Measurements from ENCODE around the gene POLR1E.
"Not testable (repeated sequence)": the region's sequence is repeated elsewhere in the genome, so short reads cannot be mapped to it uniquely, and the experiment has no call there.

Gene POLR1E

GRCh38 chr9:37514415-37514814 is 28.7 kb downstream of the POLR1E start:
- H3K9ac ChIP-seq (ENCODE audit: low read length in 2 of 2); H3K27ac ChIP-seq (ENCODE audit: low read length); H3K27me3 ChIP-seq (ENCODE audit: control insufficient read depth in 1 of 2, insufficient read depth in 2 of 2, low read length in 2 of 2); H3K4me1 ChIP-seq (ENCODE audit: control insufficient read depth, insufficient read depth, low read length); H3K4me3 ChIP-seq (ENCODE audit: low read length in 2 of 2); H3K9me3 ChIP-seq (ENCODE audit: control insufficient read depth in 2 of 2, low read length in 2 of 2): not testable (repeated sequence)
- H3K36me3 ChIP-seq (ENCODE audit: control insufficient read depth in 2 of 2, insufficient read depth in 2 of 2, low read length in 2 of 2): peaks cover 7 to 18% of the 10 kb centered on the region in 2 donors

GRCh38 chr9:37514999-37515398 is 29.3 kb downstream of the POLR1E start:
- H3K27ac ChIP-seq (ENCODE audit: low read length): no peak overlapping the region
- H3K36me3 ChIP-seq (ENCODE audit: control insufficient read depth in 2 of 2, insufficient read depth in 2 of 2, low read length in 2 of 2): peaks cover 7 to 18% of the 10 kb centered on the region in 2 donors
- H3K4me3 ChIP-seq (ENCODE audit: low read length in 2 of 2): no peak overlapping the region

GRCh38 chr9:37515620-37516258 is 30.0 kb downstream of the POLR1E start:
- Histone ChIP-seq H3K36me3 (ENCODE audit: control insufficient read depth in 2 of 2, insufficient read depth in 2 of 2, low read length in 2 of 2) (peaks cover 8 to 18% of the 10 kb centered on the region in 2 donors), H3K4me1 (ENCODE audit: control insufficient read depth, insufficient read depth, low read length) (no peaks in the 10 kb centered on the region), H3K9ac (ENCODE audit: low read length in 2 of 2) (no peak overlapping the region), H3K9me3 (ENCODE audit: control insufficient read depth in 2 of 2, low read length in 2 of 2) (no peaks in the 10 kb centered on the region), H3K4me3 (ENCODE audit: low read length in 2 of 2) (no peak overlapping the region), H3K27ac (ENCODE audit: low read length) (no peak overlapping the region), H3K27me3 (ENCODE audit: control insufficient read depth in 1 of 2, insufficient read depth in 2 of 2, low read length in 2 of 2) (no peaks in the 10 kb centered on the region)

More at GRCh38 chr9:37514999-37515398, 29.3 kb downstream of the POLR1E start:
- H3K9me3 ChIP-seq (ENCODE audit: control insufficient read depth in 2 of 2, low read length in 2 of 2): no peaks in the 10 kb centered on the region
- no peak overlapping the region for H3K9ac ChIP-seq (ENCODE audit: low read length in 2 of 2)
- H3K27me3 ChIP-seq (ENCODE audit: control insufficient read depth in 1 of 2, insufficient read depth in 2 of 2, low read length in 2 of 2): no peaks in the 10 kb centered on the region
- no peaks in the 10 kb centered on the region for H3K4me1 ChIP-seq (ENCODE audit: control insufficient read depth, insufficient read depth, low read length)

- Histone ChIP-seq H3K4me3 (ENCODE audit: low read length in 2 of 2) (no peak overlapping the region), H3K36me3 (ENCODE audit: control insufficient read depth in 2 of 2, insufficient read depth in 2 of 2, low read length in 2 of 2) (peaks cover 25 to 28% of the 10 kb centered on the region in 2 donors), H3K27ac (ENCODE audit: low read length) (no peak overlapping the region), H3K4me1 (ENCODE audit: control insufficient read depth, insufficient read depth, low read length) (no peaks in the 10 kb centered on the region), H3K9me3 (ENCODE audit: control insufficient read depth in 2 of 2, low read length in 2 of 2) (no peaks in the 10 kb centered on the region), H3K9ac (ENCODE audit: low read length in 2 of 2) (no peak overlapping the region), H3K27me3 (ENCODE audit: control insufficient read depth in 1 of 2, insufficient read depth in 2 of 2, low read length in 2 of 2) (no peaks in the 10 kb centered on the region)
Observed at GRCh38 chr9:37517923-37518322, 32.2 kb downstream of the POLR1E start.

GRCh38 chr9:37520641-37521040 is 34.9 kb downstream of the POLR1E start:
- H3K9ac ChIP-seq (ENCODE audit: low read length in 2 of 2): no peak overlapping the region
- peaks cover 38 to 39% of the 10 kb centered on the region in 2 donors for H3K36me3 ChIP-seq (ENCODE audit: control insufficient read depth in 2 of 2, insufficient read depth in 2 of 2, low read length in 2 of 2)
- H3K4me1 ChIP-seq (ENCODE audit: control insufficient read depth, insufficient read depth, low read length): no peaks in the 10 kb centered on the region

GRCh38 chr9:37521111-37521510 is 35.4 kb downstream of the POLR1E start:
- H3K9me3 ChIP-seq (ENCODE audit: control insufficient read depth in 2 of 2, low read length in 2 of 2): no peaks in the 10 kb centered on the region
- H3K9ac ChIP-seq (ENCODE audit: low read length in 2 of 2): no peak overlapping the region
- H3K27ac ChIP-seq (ENCODE audit: low read length): no peak overlapping the region
- no peaks in the 10 kb centered on the region for H3K4me1 ChIP-seq (ENCODE audit: control insufficient read depth, insufficient read depth, low read length)
- peaks cover 38 to 40% of the 10 kb centered on the region in 2 donors for H3K36me3 ChIP-seq (ENCODE audit: control insufficient read depth in 2 of 2, insufficient read depth in 2 of 2, low read length in 2 of 2)
- H3K4me3 ChIP-seq (ENCODE audit: low read length in 2 of 2): no peak overlapping the region
- no peaks in the 10 kb centered on the region for H3K27me3 ChIP-seq (ENCODE audit: control insufficient read depth in 1 of 2, insufficient read depth in 2 of 2, low read length in 2 of 2)

More at GRCh38 chr9:37520641-37521040, 34.9 kb downstream of the POLR1E start:
- Histone ChIP-seq H3K9me3 (ENCODE audit: control insufficient read depth in 2 of 2, low read length in 2 of 2) (no peaks in the 10 kb centered on the region), H3K4me3 (ENCODE audit: low read length in 2 of 2) (no peak overlapping the region), H3K27ac (ENCODE audit: low read length) (no peak overlapping the region), H3K27me3 (ENCODE audit: control insufficient read depth in 1 of 2, insufficient read depth in 2 of 2, low read length in 2 of 2) (no peaks in the 10 kb centered on the region)

GRCh38 chr9:37522971-37523370 is 37.2 kb downstream of the POLR1E start:
- Histone ChIP-seq H3K4me3 (ENCODE audit: low read length in 2 of 2) (no peak overlapping the region), H3K9ac (ENCODE audit: low read length in 2 of 2) (no peak overlapping the region), H3K27me3 (ENCODE audit: control insufficient read depth in 1 of 2, insufficient read depth in 2 of 2, low read length in 2 of 2) (no peaks in the 10 kb centered on the region), H3K4me1 (ENCODE audit: control insufficient read depth, insufficient read depth, low read length) (no peaks in the 10 kb centered on the region), H3K36me3 (ENCODE audit: control insufficient read depth in 2 of 2, insufficient read depth in 2 of 2, low read length in 2 of 2) (peaks cover 46 to 50% of the 10 kb centered on the region in 2 donors), H3K27ac (ENCODE audit: low read length) (no peak overlapping the region), H3K9me3 (ENCODE audit: control insufficient read depth in 2 of 2, low read length in 2 of 2) (no peaks in the 10 kb centered on the region)

GRCh38 chr9:37523916-37524315 is 38.2 kb downstream of the POLR1E start:
- no peaks in the 10 kb centered on the region for H3K4me1 ChIP-seq (ENCODE audit: control insufficient read depth, insufficient read depth, low read length)

GRCh38 chr9:37528652-37529471 is 43.1 kb downstream of the POLR1E start:
- H3K27ac ChIP-seq (ENCODE audit: low read length): no peak overlapping the region
- H3K9ac ChIP-seq (ENCODE audit: low read length in 2 of 2): no peak overlapping the region

More at GRCh38 chr9:37523916-37524315, 38.2 kb downstream of the POLR1E start:
- H3K4me3 ChIP-seq (ENCODE audit: low read length in 2 of 2): no peak overlapping the region
- no peak overlapping the region for H3K27ac ChIP-seq (ENCODE audit: low read length)
- peaks cover 44 to 54% of the 10 kb centered on the region in 2 donors for H3K36me3 ChIP-seq (ENCODE audit: control insufficient read depth in 2 of 2, insufficient read depth in 2 of 2, low read length in 2 of 2)
- H3K27me3 ChIP-seq (ENCODE audit: control insufficient read depth in 1 of 2, insufficient read depth in 2 of 2, low read length in 2 of 2): no peaks in the 10 kb centered on the region
- H3K9me3 ChIP-seq (ENCODE audit: control insufficient read depth in 2 of 2, low read length in 2 of 2): no peaks in the 10 kb centered on the region
- no peak overlapping the region for H3K9ac ChIP-seq (ENCODE audit: low read length in 2 of 2)

GRCh38 chr9:37531699-37532098 is 46.0 kb downstream of the POLR1E start:
- Histone ChIP-seq H3K4me3 (ENCODE audit: low read length in 2 of 2) (no peak overlapping the region), H3K9me3 (ENCODE audit: control insufficient read depth in 2 of 2, low read length in 2 of 2) (no peaks in the 10 kb centered on the region), H3K9ac (ENCODE audit: low read length in 2 of 2) (no peak overlapping the region), H3K27ac (ENCODE audit: low read length) (no peak overlapping the region), H3K4me1 (ENCODE audit: control insufficient read depth, insufficient read depth, low read length) (no peaks in the 10 kb centered on the region), H3K36me3 (ENCODE audit: control insufficient read depth in 2 of 2, insufficient read depth in 2 of 2, low read length in 2 of 2) (peaks cover 24 to 53% of the 10 kb centered on the region in 2 donors), H3K27me3 (ENCODE audit: control insufficient read depth in 1 of 2, insufficient read depth in 2 of 2, low read length in 2 of 2) (no peaks in the 10 kb centered on the region)

More at GRCh38 chr9:37528652-37529471, 43.1 kb downstream of the POLR1E start:
- Histone ChIP-seq H3K4me3 (ENCODE audit: low read length in 2 of 2) (no peak overlapping the region), H3K36me3 (ENCODE audit: control insufficient read depth in 2 of 2, insufficient read depth in 2 of 2, low read length in 2 of 2) (peaks cover 31 to 57% of the 10 kb centered on the region in 2 donors), H3K9me3 (ENCODE audit: control insufficient read depth in 2 of 2, low read length in 2 of 2) (no peaks in the 10 kb centered on the region), H3K4me1 (ENCODE audit: control insufficient read depth, insufficient read depth, low read length) (no peaks in the 10 kb centered on the region), H3K27me3 (ENCODE audit: control insufficient read depth in 1 of 2, insufficient read depth in 2 of 2, low read length in 2 of 2) (no peaks in the 10 kb centered on the region)

- no peak overlapping the region for H3K4me3 ChIP-seq (ENCODE audit: low read length in 2 of 2)
- H3K4me1 ChIP-seq (ENCODE audit: control insufficient read depth, insufficient read depth, low read length): no peaks in the 10 kb centered on the region
- H3K27ac ChIP-seq (ENCODE audit: low read length): no peak overlapping the region
- H3K36me3 ChIP-seq (ENCODE audit: control insufficient read depth in 2 of 2, insufficient read depth in 2 of 2, low read length in 2 of 2): peaks cover 28 to 47% of the 10 kb centered on the region in 2 donors
- H3K9me3 ChIP-seq (ENCODE audit: control insufficient read depth in 2 of 2, low read length in 2 of 2): no peaks in the 10 kb centered on the region
- H3K27me3 ChIP-seq (ENCODE audit: control insufficient read depth in 1 of 2, insufficient read depth in 2 of 2, low read length in 2 of 2): no peaks in the 10 kb centered on the region
- H3K9ac ChIP-seq (ENCODE audit: low read length in 2 of 2): no peak overlapping the region
Observed at GRCh38 chr9:37534412-37534811, 48.7 kb downstream of the POLR1E start.
